ENCODE measurements around the gene SERPINA12.
A peak's percentile ranks its signal among the peaks of the same experiment; 100 is the strongest.

Gene SERPINA12

GRCh38 chr14:94522115-94522724 lies 13.0 kb upstream of the SERPINA12 start:
- Histone ChIP-seq H3F3A (ENCODE audit: insufficient read depth, low read length) (no peaks in the 10 kb centered on the region), H3K4me1 (ENCODE audit: insufficient read depth, low read length, severe bottlenecking) (no peaks in the 10 kb centered on the region), H4K20me1 (ENCODE audit: insufficient read depth, low read length) (no peaks in the 10 kb centered on the region), H3K4me2 (ENCODE audit: low read length) (no peak overlapping the region), H3K27me3 (ENCODE audit: insufficient read depth, low read length) (no peaks in the 10 kb centered on the region), H3K79me2 (ENCODE audit: insufficient read depth, low read length) (no peaks in the 10 kb centered on the region), H3K9me2 (ENCODE audit: low read depth, low read length) (no peaks in the 10 kb centered on the region), H2AFZ (ENCODE audit: low read length) (no peak overlapping the region), H3K4me3 (ENCODE audit: low read depth, low read length, poor library complexity, severe bottlenecking) (no peak overlapping the region), H3K36me3 (ENCODE audit: insufficient read depth, low read length) (no peaks in the 10 kb centered on the region), H3K27ac (ENCODE audit: low read depth, low read length, poor library complexity, severe bottlenecking) (no peak overlapping the region), H3K9me3 (ENCODE audit: low read length) (no peaks in the 10 kb centered on the region), H3K9ac (ENCODE audit: low read length) (no peak overlapping the region)
- no peak for TF ChIP-seq EZH2 (IDR thresholded peaks at IDR 0.05; ENCODE audit: borderline replicate concordance, low read length)
- TF ChIP-seq, protein P1, sequence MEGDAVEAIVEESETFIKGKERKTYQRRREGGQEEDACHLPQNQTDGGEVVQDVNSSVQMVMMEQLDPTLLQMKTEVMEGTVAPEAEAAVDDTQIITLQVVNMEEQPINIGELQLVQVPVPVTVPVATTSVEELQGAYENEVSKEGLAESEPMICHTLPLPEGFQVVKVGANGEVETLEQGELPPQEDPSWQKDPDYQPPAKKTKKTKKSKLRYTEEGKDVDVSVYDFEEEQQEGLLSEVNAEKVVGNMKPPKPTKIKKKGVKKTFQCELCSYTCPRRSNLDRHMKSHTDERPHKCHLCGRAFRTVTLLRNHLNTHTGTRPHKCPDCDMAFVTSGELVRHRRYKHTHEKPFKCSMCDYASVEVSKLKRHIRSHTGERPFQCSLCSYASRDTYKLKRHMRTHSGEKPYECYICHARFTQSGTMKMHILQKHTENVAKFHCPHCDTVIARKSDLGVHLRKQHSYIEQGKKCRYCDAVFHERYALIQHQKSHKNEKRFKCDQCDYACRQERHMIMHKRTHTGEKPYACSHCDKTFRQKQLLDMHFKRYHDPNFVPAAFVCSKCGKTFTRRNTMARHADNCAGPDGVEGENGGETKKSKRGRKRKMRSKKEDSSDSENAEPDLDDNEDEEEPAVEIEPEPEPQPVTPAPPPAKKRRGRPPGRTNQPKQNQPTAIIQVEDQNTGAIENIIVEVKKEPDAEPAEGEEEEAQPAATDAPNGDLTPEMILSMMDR (IDR thresholded peaks at IDR 0.05; ENCODE audit: low read length): no peak

DNA sequence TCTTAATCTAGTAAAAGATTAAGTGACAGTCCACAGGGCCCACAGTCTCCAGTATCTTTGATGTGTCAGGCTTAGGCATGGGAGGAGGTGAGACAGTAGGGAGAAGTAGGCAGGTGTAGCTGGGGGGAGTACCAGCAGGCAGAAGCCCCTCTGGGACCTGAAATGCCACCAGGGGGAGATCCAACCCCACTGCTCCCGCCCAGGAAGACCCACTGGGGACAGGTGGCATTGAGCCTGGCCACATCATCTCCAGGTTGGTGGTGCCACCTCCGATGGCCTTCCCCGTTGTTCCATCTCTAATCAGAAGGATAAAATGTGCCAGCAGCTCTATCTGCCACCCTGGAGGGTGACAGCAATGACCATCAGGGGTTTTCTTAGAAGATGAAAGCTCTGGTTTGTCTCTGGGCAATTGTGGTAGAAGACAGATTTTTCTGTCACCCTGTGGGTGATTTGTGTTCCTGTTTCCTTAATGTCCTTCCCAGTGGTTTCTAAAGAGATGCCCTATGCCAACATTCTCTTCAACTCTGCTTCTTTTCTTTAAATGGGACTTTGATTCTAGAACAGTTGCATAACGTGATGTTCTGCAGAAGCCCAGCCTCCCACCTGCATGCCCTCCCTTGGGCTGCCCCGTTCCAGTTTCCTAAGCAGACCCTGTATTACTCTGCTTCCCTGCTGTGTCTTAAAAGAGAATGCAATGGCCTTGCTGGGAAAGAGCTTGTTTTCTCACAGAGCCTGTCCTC lies 12.3 kb upstream of the SERPINA12 start:
- Histone ChIP-seq H3K4me1 (ENCODE audit: insufficient read depth, low read length, severe bottlenecking) (no peaks in the 10 kb centered on the region), H3K27ac (ENCODE audit: low read depth, low read length, poor library complexity, severe bottlenecking) (no peak overlapping the region), H2AFZ (ENCODE audit: low read length) (no peak overlapping the region), H3F3A (ENCODE audit: insufficient read depth, low read length) (no peaks in the 10 kb centered on the region), H3K9me2 (ENCODE audit: low read depth, low read length) (no peaks in the 10 kb centered on the region), H3K9me3 (ENCODE audit: low read length) (no peaks in the 10 kb centered on the region), H3K9ac (ENCODE audit: low read length) (no peak overlapping the region), H3K79me2 (ENCODE audit: insufficient read depth, low read length) (no peaks in the 10 kb centered on the region), H4K20me1 (ENCODE audit: insufficient read depth, low read length) (no peaks in the 10 kb centered on the region), H3K4me3 (ENCODE audit: low read depth, low read length, poor library complexity, severe bottlenecking) (no peak overlapping the region), H3K27me3 (ENCODE audit: insufficient read depth, low read length) (no peaks in the 10 kb centered on the region), H3K36me3 (ENCODE audit: insufficient read depth, low read length) (no peaks in the 10 kb centered on the region), H3K4me2 (ENCODE audit: low read length) (no peak overlapping the region)
- TF ChIP-seq, protein P1 (IDR thresholded peaks at IDR 0.05; ENCODE audit: low read length): 0 out of 2 replicates have a peak, but pooled peaks have one; percentile 4
- TF ChIP-seq EZH2 (IDR thresholded peaks at IDR 0.05; ENCODE audit: borderline replicate concordance, low read length): no peak

GRCh38 chr14:94517641-94518257 lies 8.5 kb upstream of the SERPINA12 start:
- no peaks in the 10 kb centered on the region for H4K20me1 ChIP-seq (ENCODE audit: insufficient read depth, low read length)
- H3F3A ChIP-seq (ENCODE audit: insufficient read depth, low read length): no peaks in the 10 kb centered on the region
- H3K79me2 ChIP-seq (ENCODE audit: insufficient read depth, low read length): no peaks in the 10 kb centered on the region
- no peak overlapping the region for H3K9ac ChIP-seq (ENCODE audit: low read length)
- H3K4me2 ChIP-seq (ENCODE audit: low read length): no peak overlapping the region
- no peaks in the 10 kb centered on the region for H3K9me2 ChIP-seq (ENCODE audit: low read depth, low read length)
- TF ChIP-seq, protein P1 (IDR thresholded peaks at IDR 0.05; ENCODE audit: low read length): no peak
- TF ChIP-seq EZH2 (IDR thresholded peaks at IDR 0.05; ENCODE audit: borderline replicate concordance, low read length): no peak
- H2AFZ ChIP-seq (ENCODE audit: low read length): no peak overlapping the region
- no peak overlapping the region for H3K27ac ChIP-seq (ENCODE audit: low read depth, low read length, poor library complexity, severe bottlenecking)
- H3K27me3 ChIP-seq (ENCODE audit: insufficient read depth, low read length): peaks cover 6% of the 10 kb centered on the region; the same call in 1 of the 2 replicates
- no peaks in the 10 kb centered on the region for H3K4me1 ChIP-seq (ENCODE audit: insufficient read depth, low read length, severe bottlenecking)
- H3K36me3 ChIP-seq (ENCODE audit: insufficient read depth, low read length): no peaks in the 10 kb centered on the region
- no peak overlapping the region for H3K4me3 ChIP-seq (ENCODE audit: low read depth, low read length, poor library complexity, severe bottlenecking)
- H3K9me3 ChIP-seq (ENCODE audit: low read length): no peaks in the 10 kb centered on the region
